ENCODE data around the gene CGB7.

CGB7 gene

DNA sequence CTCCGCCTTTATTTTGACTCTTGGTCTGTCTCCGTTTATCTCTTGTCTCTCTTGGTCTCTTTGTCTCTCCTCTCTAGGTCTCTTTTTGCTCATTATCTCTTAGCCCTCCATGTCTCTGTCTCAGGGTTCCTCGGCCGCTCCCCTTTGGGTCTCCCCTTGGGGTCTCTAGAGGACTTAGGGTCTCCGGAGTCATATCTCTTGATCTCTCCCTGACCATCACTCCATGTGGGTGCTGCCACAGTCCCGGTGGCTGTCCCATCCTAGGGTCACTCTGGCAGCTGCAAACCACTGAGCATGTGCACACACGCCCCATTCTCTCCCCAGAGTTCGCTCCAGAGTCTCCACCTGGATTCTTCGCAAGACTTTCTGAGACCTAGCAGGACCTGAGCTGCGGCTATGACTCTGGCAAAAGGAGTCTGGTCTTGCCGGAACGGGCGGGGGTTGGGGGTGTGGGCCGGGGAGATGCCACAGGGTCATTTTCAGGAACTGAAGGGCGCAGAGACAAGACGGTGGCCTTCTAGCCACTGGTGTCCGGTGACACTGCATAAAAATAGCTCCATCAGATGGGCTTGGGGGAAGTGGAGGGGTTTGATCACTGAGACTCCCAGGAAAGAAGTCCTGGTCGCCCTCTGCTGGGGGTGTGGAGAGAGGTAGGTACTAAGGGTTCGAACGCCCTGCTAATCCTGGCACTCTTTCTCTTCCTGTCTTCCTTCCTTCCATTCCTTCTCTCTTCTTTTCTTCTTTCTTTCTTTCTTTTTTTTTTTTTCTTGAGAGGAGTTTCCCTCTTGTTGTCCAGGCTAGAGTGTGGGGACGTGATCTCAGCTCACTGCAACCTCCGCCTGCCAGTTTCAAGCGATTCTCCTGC is 16.2 kb upstream of the CGB7 start:
- TF ChIP-seq, protein P1, sequence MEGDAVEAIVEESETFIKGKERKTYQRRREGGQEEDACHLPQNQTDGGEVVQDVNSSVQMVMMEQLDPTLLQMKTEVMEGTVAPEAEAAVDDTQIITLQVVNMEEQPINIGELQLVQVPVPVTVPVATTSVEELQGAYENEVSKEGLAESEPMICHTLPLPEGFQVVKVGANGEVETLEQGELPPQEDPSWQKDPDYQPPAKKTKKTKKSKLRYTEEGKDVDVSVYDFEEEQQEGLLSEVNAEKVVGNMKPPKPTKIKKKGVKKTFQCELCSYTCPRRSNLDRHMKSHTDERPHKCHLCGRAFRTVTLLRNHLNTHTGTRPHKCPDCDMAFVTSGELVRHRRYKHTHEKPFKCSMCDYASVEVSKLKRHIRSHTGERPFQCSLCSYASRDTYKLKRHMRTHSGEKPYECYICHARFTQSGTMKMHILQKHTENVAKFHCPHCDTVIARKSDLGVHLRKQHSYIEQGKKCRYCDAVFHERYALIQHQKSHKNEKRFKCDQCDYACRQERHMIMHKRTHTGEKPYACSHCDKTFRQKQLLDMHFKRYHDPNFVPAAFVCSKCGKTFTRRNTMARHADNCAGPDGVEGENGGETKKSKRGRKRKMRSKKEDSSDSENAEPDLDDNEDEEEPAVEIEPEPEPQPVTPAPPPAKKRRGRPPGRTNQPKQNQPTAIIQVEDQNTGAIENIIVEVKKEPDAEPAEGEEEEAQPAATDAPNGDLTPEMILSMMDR (IDR thresholded peaks at IDR 0.05; ENCODE audit: low read depth, low read length), result peak; percentile 35
- no peak overlapping the region for H3K4me3 ChIP-seq (replicated peaks in 1 of 2; ENCODE audit: low read depth in 2 of 2, low read length in 2 of 2)
- DNase-seq (ENCODE audit: low read depth in 2 of 2), result peak in 1 of 2 donors; percentile 28

DNA sequence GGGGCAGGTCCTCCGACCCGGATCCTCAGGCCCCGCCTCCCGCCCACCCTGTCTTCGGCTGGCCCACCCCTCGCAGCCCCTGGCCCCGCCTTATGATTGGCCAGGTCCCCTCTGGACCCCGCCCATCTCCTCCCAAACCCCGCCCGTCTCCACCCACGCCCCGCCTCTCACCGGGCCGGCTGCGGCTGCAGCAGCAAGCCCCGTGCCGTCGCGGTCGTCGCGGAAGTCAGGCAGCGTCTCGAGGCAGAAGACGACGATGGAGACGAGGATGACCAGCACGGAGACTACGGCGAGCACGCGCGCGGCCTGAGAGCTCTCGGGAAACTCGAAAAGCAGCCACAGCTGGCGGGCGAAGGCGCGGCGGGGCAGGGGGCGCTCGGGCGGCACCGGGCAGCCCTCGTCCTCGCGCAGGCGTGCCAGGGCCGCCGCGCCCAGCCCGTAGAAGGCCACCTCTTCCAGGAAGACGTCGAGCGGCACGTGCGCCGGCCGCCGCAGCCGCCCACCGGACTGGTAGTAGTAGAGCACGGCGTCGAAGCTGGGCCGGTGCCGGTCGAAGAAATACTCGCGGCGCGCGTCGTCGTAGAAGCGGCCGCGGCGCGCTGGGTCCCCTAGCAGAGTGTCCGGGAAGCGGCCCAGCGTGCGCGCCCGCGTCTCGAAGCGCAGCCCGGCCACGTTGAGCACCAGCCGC is 14.5 kb upstream of the CGB7 start:
- TF ChIP-seq, protein P1 (IDR thresholded peaks at IDR 0.05; ENCODE audit: low read depth, low read length), result no peak
- H3K4me3 ChIP-seq (replicated peaks in 1 of 2; ENCODE audit: low read depth in 2 of 2, low read length in 2 of 2), result no peak overlapping the region

DNA sequence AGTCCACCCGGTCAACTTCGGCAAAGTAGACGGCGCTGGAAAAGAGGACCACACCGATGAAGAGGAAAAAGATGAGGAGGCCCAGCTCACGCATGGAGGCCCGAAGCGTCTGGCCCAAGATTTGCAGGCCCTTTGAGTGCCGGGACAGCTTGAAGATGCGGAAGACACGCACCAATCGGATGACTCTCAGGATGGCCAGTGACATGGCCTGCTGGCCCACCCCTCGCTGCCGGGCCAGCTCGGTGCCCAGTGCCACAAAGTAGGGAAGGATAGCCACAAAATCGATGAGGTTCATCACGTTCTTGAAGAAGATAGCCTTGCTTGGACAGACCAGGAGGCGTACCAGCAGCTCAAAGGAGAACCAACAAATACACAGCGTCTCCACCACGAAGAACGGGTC is 12.9 kb upstream of the CGB7 start:
- H3K4me3 ChIP-seq (replicated peaks in 1 of 2; ENCODE audit: low read depth in 2 of 2, low read length in 2 of 2), result no peak overlapping the region
- TF ChIP-seq, protein P1 (IDR thresholded peaks at IDR 0.05; ENCODE audit: low read depth, low read length), result no peak
- DNase-seq (ENCODE audit: low read depth in 2 of 2), result no peak

More for the DNA sequence above, 14.5 kb upstream of the CGB7 start:
- DNase-seq (ENCODE audit: low read depth in 2 of 2), result no peak

DNA sequence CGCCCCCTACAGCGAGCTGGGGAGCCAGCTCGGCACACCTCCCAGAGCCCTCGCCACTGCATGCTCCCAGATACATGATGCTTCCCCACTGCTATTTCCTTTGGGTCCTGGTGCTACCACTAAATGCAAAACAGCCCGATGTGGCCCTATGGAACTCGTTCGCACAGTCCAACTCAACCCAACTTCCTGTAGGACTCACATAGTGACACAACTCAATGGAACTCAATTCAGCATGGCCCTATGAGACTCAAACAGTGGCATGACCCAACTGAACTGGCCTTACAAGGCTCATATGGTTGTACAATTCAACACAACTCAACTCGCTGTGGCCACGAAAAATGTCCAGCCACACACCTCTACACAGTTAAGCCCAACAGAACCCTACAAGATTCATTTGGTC is 11.5 kb upstream of the CGB7 start:
- DNase-seq (ENCODE audit: low read depth in 2 of 2), result peak in 1 of 2 donors; percentile 60
- TF ChIP-seq, protein P1 (IDR thresholded peaks at IDR 0.05; ENCODE audit: low read depth, low read length), result no peak
- H3K4me3 ChIP-seq (replicated peaks in 1 of 2; ENCODE audit: low read depth in 2 of 2, low read length in 2 of 2), result no peak overlapping the region

DNA sequence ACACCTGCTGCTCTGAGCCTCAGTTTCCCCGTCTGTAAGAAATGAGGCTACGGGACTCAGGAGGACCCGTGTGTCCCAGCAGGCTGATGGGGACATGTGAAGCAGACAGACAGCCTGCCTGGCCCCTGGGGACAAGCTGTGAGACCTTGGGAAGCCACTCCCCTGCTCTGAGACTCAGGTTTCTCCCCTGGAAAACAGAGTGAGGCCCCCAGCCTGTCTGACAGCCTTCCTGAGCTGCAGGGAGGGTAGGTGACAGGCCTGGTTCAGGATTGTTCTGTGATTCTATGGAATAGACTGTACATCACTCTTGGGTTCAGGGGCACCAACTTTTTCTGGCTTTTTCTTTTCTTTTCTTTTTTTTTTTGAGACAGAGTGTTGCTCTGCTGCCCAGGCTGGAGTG is 10.0 kb upstream of the CGB7 start:
- TF ChIP-seq, protein P1 (IDR thresholded peaks at IDR 0.05; ENCODE audit: low read depth, low read length), result no peak
- H3K4me3 ChIP-seq (replicated peaks in 1 of 2; ENCODE audit: low read depth in 2 of 2, low read length in 2 of 2), result no peak overlapping the region
- no peak for DNase-seq (ENCODE audit: low read depth in 2 of 2)

GRCh38 chr19:49065905-49066512 is 8.5 kb upstream of the CGB7 start:
- no peak overlapping the region for H3K4me3 ChIP-seq (replicated peaks in 1 of 2; ENCODE audit: low read depth in 2 of 2, low read length in 2 of 2)
- no peak for DNase-seq (ENCODE audit: low read depth in 2 of 2)
- TF ChIP-seq, protein P1 (IDR thresholded peaks at IDR 0.05; ENCODE audit: low read depth, low read length), result no peak
